Right lobe of liver (tissue), 4 donors: ENCODE results near the gene RNU5B-1.

ENCODE experiments used
- POLR2A ChIP-seq: fragments of 450-650 bp; IDR thresholded peaks from one replicate; pipeline ENCODE4 v1.6.1; 2017; ENCODE audit warnings: antibody characterized with exemption, mild to moderate bottlenecking
- TF ChIP-seq, protein P1 (sequence below), 4 donors: fragments of 200-600 bp in 3 of 4; fragments of 450-650 bp in 1 of 4; IDR thresholded peaks; one replicate each; pipeline versions ENCODE4 v1.5.1 to v1.8.0; 2016 to 2022; ENCODE audit warnings: antibody characterized with exemption in 4 of 4, mild to moderate bottlenecking in 2 of 4
- donor health status: DM: no; HTN: no; CAD: no.
- donor health status: DM: no; HTN: no; CAD: no.
- donor health status: DM: no; HTN: yes; CAD: no.

DNA sequence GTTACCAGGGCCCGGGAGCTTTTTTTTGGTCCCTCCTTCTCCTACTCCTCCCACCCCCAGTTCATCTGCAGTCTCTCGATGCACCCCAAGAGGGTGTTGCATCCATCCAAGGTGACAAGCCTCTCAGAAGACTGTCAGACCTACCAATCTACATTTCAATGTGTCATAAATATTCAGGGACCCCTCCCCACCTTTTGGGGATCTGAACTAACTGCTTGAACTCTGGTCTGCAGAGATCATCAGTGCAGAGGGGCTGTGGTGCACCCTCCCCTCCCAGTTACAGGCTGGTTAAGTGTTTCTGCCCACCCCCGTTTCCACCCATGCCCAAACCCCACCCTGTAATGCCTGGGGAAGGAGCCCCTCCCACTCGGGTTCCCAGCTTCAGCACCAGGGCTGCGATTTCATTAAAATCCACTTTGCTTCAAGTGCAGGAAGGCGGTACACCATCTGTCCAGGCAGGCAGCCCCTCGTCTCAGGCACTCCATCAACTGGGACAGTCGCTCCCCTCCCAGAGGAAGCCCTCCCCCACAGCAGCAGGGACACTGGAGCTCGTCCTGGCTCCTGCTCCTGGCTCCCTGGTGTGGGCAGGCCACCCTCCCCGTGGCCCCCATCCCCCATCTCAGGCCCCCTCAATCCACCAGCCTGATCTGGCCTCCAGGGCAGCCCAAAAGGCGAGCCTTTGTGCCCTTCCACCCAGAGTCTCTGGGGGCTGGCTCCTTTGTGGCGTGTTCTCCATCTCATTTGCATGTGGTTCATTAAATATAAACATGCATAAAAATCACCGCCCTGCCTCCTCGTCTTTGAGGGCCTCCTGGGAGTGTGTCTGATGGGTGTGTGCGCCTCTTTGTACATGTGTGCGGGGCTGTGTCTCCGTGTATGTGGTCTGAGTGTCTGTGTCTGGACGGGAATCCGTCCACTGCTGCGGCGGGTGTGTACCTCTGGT lies 32.3 kb downstream of the RNU5B-1 start:
- TF ChIP-seq, protein P1, sequence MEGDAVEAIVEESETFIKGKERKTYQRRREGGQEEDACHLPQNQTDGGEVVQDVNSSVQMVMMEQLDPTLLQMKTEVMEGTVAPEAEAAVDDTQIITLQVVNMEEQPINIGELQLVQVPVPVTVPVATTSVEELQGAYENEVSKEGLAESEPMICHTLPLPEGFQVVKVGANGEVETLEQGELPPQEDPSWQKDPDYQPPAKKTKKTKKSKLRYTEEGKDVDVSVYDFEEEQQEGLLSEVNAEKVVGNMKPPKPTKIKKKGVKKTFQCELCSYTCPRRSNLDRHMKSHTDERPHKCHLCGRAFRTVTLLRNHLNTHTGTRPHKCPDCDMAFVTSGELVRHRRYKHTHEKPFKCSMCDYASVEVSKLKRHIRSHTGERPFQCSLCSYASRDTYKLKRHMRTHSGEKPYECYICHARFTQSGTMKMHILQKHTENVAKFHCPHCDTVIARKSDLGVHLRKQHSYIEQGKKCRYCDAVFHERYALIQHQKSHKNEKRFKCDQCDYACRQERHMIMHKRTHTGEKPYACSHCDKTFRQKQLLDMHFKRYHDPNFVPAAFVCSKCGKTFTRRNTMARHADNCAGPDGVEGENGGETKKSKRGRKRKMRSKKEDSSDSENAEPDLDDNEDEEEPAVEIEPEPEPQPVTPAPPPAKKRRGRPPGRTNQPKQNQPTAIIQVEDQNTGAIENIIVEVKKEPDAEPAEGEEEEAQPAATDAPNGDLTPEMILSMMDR (IDR thresholded peaks at IDR 0.05): no peak
- TF ChIP-seq POLR2A: no peak
